Pancreas (tissue), 10 donors: ENCODE results near the gene KIAA1755. TPM values are rescaled to one million over a fixed set of nuclear protein-coding genes. Genes with fewer than 3 reads are reported as not detected.

ENCODE experiments used
- ATAC-seq, 4 donors: fragments of 200-7000 bp; cut with Tn5 transposase; one replicate each; pipeline versions ENCODE4 v1.8.0 to v1.9.1; 2020; ENCODE audit warnings: mild to moderate bottlenecking in 4 of 4, moderate library complexity in 4 of 4
- DNase-seq, 6 donors: peaks; one replicate each; pipeline ENCODE4 v3.0.0-alpha.2; 2020
- FAIRE-seq: peaks from 2 replicates; lab custom pipeline; 2012; peaks lifted over from hg19 to GRCh38; lab: Jason Lieb, UNC
- H3K27ac ChIP-seq, 4 donors: fragments of 200-600 bp; sonication (generic); 1 replicate in 3 of 4; 2 replicates in 1 of 4; pipeline versions ENCODE4 v1.5.0 to v1.8.0; 2020
- H3K27me3 ChIP-seq, 4 donors: fragments of 200-600 bp; one replicate each; pipeline ENCODE4 v1.8.0; 2021
- H3K36me3 ChIP-seq, 3 donors: fragments of 200-600 bp; sonication (generic) in 1 of 3; one replicate each; pipeline versions ENCODE4 v1.5.0 to v1.8.0; 2020 to 2021
- H3K4me1 ChIP-seq, 3 donors: fragments of 200-600 bp; one replicate each; pipeline ENCODE4 v1.8.0; 2021
- H3K4me3 ChIP-seq, 4 donors: fragments of 200-600 bp; sonication (generic) in 2 of 4; one replicate each; pipeline versions ENCODE4 v1.5.0 to v1.8.0; 2020 to 2021
- H3K9me3 ChIP-seq, 4 donors: fragments of 200-600 bp; one replicate each; pipeline ENCODE4 v1.8.0; 2021
- WGBS, 2 donors: extraction: QIAGEN DNeasy Blood & Tissue Kit; methylation state at CpG; one replicate each; pipeline ENCODE4 v1.1.7; 2013; 5-methylcytosine and 5-hydroxymethylcytosine counted together
- intact Hi-C, 3 donors: fragments of 100-400 bp; cut with DNase I; formaldehyde crosslinking; loops; one replicate each; pipeline versions ENCODE4 v1.11.1 to v1.14.2; 2022
- polyA plus RNA-seq, 2 donors: library from polyadenylated mRNA; stranded (reverse); fragments of 200-250 nt; gene quantifications; one replicate each; pipeline ENCODE4 v1.2.3, GENCODE V29; 2013
- total RNA-seq, 6 donors: library from RNA; stranded (reverse); fragmentation: NEBNext Ultra II Directional in 4 of 6; extraction: Animal tissue kit (Norgen Biotek cat#: 25700) in 4 of 6; gene quantifications; one replicate each; pipeline versions ENCODE4 v1.2.1 to v1.2.4, GENCODE V29; 2021 to 2023
- TF ChIP-seq, protein P1 (sequence below), 4 donors: fragments of 200-600 bp; sonication (generic) in 3 of 4; IDR thresholded peaks; one replicate each; pipeline versions ENCODE4 v1.5.0 to v1.8.0; 2021; ENCODE audit warnings: antibody characterized with exemption in 4 of 4
- donor health status: healthy with polysubstance abuse.
- donor health status: DM: no; HTN: no; CAD: no; lungs with moderate emphysema.
- donor health status: DM: no; HTN: no; CAD: no.
- donor health status: control.
- donor health status: control.
- donor health status: Bipolar disorder and iron deficiency.
- donor health status: DM: yes; HTN: yes; CAD: no.
- donor health status: DM: no; HTN: no; CAD: no.
- donor health status: DM: no; HTN: no; CAD: no.
- donor health status: DM: yes; HTN: yes; CAD: no.

Gene KIAA1755
- total and polyA plus RNA-seq, 8 donors, result 0.24 to 2.5 (median 0.96) TPM

DNA sequence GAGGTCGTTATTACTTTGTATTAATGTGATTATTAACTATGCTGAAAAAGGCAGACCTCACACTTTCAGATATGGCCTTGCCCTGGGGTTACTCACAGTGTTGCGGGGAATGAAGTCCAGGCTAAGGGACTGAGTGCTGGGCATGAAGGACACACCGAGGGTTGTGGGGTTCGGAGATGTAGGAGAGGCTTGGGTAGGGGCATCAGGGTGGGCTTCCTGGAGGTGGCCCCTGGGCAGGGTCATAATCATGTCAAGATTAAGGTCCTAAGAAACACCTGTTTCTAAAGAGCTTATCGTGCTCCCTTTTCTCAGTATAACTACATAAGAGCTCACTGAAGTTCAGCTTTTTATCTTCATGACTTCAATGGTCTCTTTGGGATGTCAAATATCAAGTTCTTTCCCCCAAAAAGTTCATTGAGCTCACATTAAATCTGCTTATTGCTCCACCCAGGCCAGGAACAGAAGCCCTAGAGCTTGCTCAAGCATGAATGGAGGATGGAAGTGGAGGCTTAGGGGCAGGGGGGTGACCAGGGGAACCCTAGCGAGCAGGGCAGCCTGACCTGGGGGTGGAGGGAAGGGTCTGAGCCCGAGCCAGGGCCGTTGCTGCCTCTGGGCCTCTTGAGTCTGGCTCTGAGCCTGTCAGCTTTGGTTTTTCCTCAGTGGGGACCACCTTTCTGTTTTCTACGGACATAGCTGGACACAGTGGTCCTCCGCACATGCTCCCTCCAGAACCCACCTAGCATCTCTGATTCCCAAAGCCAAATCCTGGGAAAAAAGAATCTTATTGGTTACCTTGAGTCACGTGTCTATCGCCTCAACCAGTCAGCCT, 58.2 kb downstream of the KIAA1755 start:
- Histone ChIP-seq H3K27ac (no peak overlapping the region), H3K4me3 (no peak overlapping the region), H3K27me3 (no peaks in the 10 kb centered on the region), H3K36me3 (no peaks in the 10 kb centered on the region), H3K4me1 (no peaks in the 10 kb centered on the region), H3K9me3 (no peaks in the 10 kb centered on the region)
- TF ChIP-seq, protein P1, sequence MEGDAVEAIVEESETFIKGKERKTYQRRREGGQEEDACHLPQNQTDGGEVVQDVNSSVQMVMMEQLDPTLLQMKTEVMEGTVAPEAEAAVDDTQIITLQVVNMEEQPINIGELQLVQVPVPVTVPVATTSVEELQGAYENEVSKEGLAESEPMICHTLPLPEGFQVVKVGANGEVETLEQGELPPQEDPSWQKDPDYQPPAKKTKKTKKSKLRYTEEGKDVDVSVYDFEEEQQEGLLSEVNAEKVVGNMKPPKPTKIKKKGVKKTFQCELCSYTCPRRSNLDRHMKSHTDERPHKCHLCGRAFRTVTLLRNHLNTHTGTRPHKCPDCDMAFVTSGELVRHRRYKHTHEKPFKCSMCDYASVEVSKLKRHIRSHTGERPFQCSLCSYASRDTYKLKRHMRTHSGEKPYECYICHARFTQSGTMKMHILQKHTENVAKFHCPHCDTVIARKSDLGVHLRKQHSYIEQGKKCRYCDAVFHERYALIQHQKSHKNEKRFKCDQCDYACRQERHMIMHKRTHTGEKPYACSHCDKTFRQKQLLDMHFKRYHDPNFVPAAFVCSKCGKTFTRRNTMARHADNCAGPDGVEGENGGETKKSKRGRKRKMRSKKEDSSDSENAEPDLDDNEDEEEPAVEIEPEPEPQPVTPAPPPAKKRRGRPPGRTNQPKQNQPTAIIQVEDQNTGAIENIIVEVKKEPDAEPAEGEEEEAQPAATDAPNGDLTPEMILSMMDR (IDR thresholded peaks at IDR 0.05), result no peak
- 62 to 70% methylated on average over 10 to 12 of the region's 12 CpGs for WGBS, 2 donors
- ATAC-seq, result no peak
- intact Hi-C loops, result no loop called here
- FAIRE-seq, result no peak
- peak in 1 of 6 donors; percentile 21 for DNase-seq

DNA sequence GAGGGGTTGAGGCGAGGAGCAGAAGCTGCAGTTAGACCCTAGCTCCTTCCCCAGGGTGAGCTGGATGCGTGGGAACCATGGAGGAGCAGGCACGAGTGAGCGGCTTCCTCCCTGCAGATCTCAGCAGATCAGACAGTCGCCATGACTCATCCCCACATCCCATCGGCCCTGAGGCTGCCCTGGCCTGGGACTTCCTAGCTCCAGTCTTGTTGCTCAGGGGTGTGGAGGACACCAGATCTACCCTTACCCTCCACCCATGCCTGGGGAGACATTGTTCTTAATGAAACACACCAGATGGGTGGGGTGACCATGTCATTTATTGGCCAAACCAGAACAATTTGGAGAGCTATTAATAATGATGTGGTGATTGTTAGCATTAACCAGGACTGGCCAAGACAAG, 59.2 kb downstream of the KIAA1755 start:
- FAIRE-seq, result no peak
- DNase-seq, result peak in 1 of 6 donors; percentile 45

DNA sequence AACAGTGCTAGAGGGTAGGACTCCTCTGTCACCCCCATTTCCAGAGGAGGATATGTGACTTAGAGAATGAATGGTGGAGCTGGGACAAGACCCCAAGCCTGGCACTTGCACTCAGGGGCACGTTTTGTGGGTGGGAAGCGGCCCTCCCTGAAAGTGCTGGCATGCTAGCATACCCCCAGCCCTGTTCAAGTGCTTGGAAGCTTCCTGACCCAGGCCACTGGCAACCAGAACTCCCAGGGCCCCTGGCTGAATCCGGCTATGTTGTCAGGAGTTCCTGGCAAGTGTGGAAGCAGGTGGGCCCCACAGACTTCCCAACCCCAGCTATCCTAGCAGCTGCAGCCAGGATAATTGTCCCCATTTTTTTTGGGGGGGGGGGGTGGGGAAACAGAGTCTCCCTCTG, 59.9 kb downstream of the KIAA1755 start:
- 45 to 52% methylated on average over 3 of the region's 3 CpGs for WGBS, 2 donors
- Histone ChIP-seq H3K27me3 (no peaks in the 10 kb centered on the region), H3K4me3 (no peak overlapping the region), H3K4me1 (no peaks in the 10 kb centered on the region), H3K9me3 (no peaks in the 10 kb centered on the region), H3K27ac (no peak overlapping the region), H3K36me3 (no peaks in the 10 kb centered on the region)
- ATAC-seq (no peak), DNase-seq (peak in 1 of 6 donors; percentile 21), FAIRE-seq (no peak)
- intact Hi-C loops, result no loop called here
- TF ChIP-seq, protein P1 (IDR thresholded peaks at IDR 0.05), result no peak

More for the DNA sequence above, 59.2 kb downstream of the KIAA1755 start:
- WGBS, 2 donors, result 69 to 71% methylated on average over 6 of the region's 6 CpGs
- TF ChIP-seq, protein P1 (IDR thresholded peaks at IDR 0.05), result no peak
- Histone ChIP-seq H3K36me3 (no peaks in the 10 kb centered on the region), H3K9me3 (no peaks in the 10 kb centered on the region), H3K27me3 (no peaks in the 10 kb centered on the region), H3K27ac (no peak overlapping the region), H3K4me3 (no peak overlapping the region), H3K4me1 (no peaks in the 10 kb centered on the region)
- intact Hi-C loops, result no loop called here
- peak in 2 of 4 donors; percentile 64 to 65 for ATAC-seq

DNA sequence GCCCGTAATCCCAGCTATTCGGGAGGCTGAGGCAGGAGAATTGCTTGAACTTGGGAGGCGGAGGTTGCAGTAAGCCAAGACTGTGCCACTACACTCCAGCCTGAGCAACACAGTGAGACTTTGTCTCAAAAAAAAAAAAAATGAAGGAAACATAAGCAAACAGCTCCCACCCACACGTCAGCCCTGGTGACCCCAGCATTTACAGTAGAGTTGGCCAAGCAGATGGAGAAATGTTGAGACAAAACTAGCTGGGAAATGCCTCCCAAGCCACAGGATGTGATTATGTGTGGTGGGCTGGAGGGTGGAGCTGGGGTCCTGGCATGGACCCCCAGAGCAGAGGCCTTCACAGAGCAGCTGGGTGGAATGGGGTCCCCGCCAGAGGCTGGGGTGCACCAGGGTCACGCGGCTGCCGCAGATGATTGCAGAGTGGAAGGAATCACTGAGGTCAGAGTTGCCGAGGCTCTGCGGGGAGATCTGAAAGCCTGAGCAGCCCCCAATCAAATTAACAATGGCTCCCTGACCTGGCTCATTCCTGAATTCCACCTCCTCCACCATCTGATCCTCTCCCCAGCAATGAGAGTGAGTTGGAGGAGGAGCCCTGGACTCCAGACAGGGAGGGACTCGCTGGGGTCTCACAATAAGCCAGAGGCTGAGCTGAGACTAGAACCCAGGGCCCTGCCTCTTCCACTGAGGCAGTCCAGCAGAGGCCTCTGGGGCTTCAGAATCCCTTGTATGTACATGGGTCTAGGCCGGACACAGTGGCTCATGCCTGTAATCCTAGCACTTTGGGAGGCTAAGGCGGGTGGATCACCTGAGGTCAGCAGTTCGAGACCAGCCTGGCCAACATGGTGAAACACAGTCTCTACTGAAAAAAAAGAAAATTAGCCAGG, 60.8 kb downstream of the KIAA1755 start:
- ATAC-seq (no peak), FAIRE-seq (no peak), DNase-seq (peak in 1 of 6 donors; percentile 20)
- Histone ChIP-seq H3K27me3 (no peaks in the 10 kb centered on the region), H3K4me3 (no peak overlapping the region), H3K27ac (no peak overlapping the region), H3K36me3 (no peaks in the 10 kb centered on the region), H3K4me1 (no peaks in the 10 kb centered on the region), H3K9me3 (no peaks in the 10 kb centered on the region)
- WGBS, 2 donors, result 81 to 84% methylated on average over 14 of the region's 14 CpGs
- TF ChIP-seq, protein P1 (IDR thresholded peaks at IDR 0.05), result no peak
- intact Hi-C loops, result no loop called here
